ENCODE results near the gene PEDS1.

The PEDS1 gene

GRCh38 chr20:50152394-50153152 lies 950 bp downstream of the PEDS1 start:
- 29 to 34% methylated on average over 3 to 4 of the region's 4 CpGs for WGBS, 2 experiments (ENCODE audit: insufficient coverage in 2 of 2)
- Histone ChIP-seq H3K4me1 (ENCODE audit: control insufficient read depth, insufficient read depth, low read length, poor library complexity, severe bottlenecking) (peaks cover 35% of the 10 kb centered on the region), H3K4me3 (ENCODE audit: extremely low read depth, insufficient read depth, low read length, poor library complexity, severe bottlenecking) (peak overlapping the region; percentile 96), H3K27ac (ENCODE audit: low read depth, low read length, severe bottlenecking) (peak overlapping the region; percentile 66), H3K36me3 (ENCODE audit: control insufficient read depth, insufficient read depth, low read length) (peaks cover 39% of the 10 kb centered on the region), H3K9me3 (ENCODE audit: control insufficient read depth, low read length) (no peaks in the 10 kb centered on the region)

GRCh38 chr20:50151034-50151743 lies 2.3 kb downstream of the PEDS1 start:
- 89 to 97% methylated on average over 5 to 6 of the region's 10 CpGs for WGBS, 2 experiments (ENCODE audit: insufficient coverage in 2 of 2)
- H3K36me3 ChIP-seq (ENCODE audit: control insufficient read depth, insufficient read depth, low read length), result peaks cover 51% of the 10 kb centered on the region
- H3K27ac ChIP-seq (ENCODE audit: low read depth, low read length, severe bottlenecking), result no peak overlapping the region
- H3K9me3 ChIP-seq (ENCODE audit: control insufficient read depth, low read length), result no peaks in the 10 kb centered on the region
- peaks cover 49% of the 10 kb centered on the region for H3K4me1 ChIP-seq (ENCODE audit: control insufficient read depth, insufficient read depth, low read length, poor library complexity, severe bottlenecking)
- peak overlapping the region; percentile 6 for H3K4me3 ChIP-seq (ENCODE audit: extremely low read depth, insufficient read depth, low read length, poor library complexity, severe bottlenecking)

- peaks cover 58% of the 10 kb centered on the region for H3K36me3 ChIP-seq (ENCODE audit: control insufficient read depth, insufficient read depth, low read length)
- no peak overlapping the region for H3K4me3 ChIP-seq (ENCODE audit: extremely low read depth, insufficient read depth, low read length, poor library complexity, severe bottlenecking)
- no peak overlapping the region for H3K27ac ChIP-seq (ENCODE audit: low read depth, low read length, severe bottlenecking)
Measured at GRCh38 chr20:50149481-50150254, 3.9 kb downstream of the PEDS1 start.

GRCh38 chr20:50146732-50147662 lies 6.5 kb downstream of the PEDS1 start:
- peaks cover 73% of the 10 kb centered on the region for H3K36me3 ChIP-seq (ENCODE audit: control insufficient read depth, insufficient read depth, low read length)
- whole genome bisulfite sequencing, 2 experiments (ENCODE audit: insufficient coverage in 2 of 2), result 76 to 82% methylated on average over 12 to 16 of the region's 17 CpGs
- H3K9me3 ChIP-seq (ENCODE audit: control insufficient read depth, low read length), result no peaks in the 10 kb centered on the region
- peak overlapping the region; percentile 53 for H3K27ac ChIP-seq (ENCODE audit: low read depth, low read length, severe bottlenecking)
- peaks cover 67% of the 10 kb centered on the region for H3K4me1 ChIP-seq (ENCODE audit: control insufficient read depth, insufficient read depth, low read length, poor library complexity, severe bottlenecking)
- no peak overlapping the region for H3K4me3 ChIP-seq (ENCODE audit: extremely low read depth, insufficient read depth, low read length, poor library complexity, severe bottlenecking)

More at GRCh38 chr20:50149481-50150254, 3.9 kb downstream of the PEDS1 start:
- H3K4me1 ChIP-seq (ENCODE audit: control insufficient read depth, insufficient read depth, low read length, poor library complexity, severe bottlenecking), result peaks cover 51% of the 10 kb centered on the region
- H3K9me3 ChIP-seq (ENCODE audit: control insufficient read depth, low read length), result no peaks in the 10 kb centered on the region
- 91 to 93% methylated on average over 11 to 16 of the region's 16 CpGs for WGBS, 2 experiments (ENCODE audit: insufficient coverage in 2 of 2)

- no peak overlapping the region for H3K4me3 ChIP-seq (ENCODE audit: extremely low read depth, insufficient read depth, low read length, poor library complexity, severe bottlenecking)
- peaks cover 78% of the 10 kb centered on the region for H3K36me3 ChIP-seq (ENCODE audit: control insufficient read depth, insufficient read depth, low read length)
- no peaks in the 10 kb centered on the region for H3K9me3 ChIP-seq (ENCODE audit: control insufficient read depth, low read length)
- WGBS, 2 experiments (ENCODE audit: insufficient coverage in 2 of 2), result 93 to 94% methylated on average over 3 to 5 of the region's 6 CpGs
- peaks cover 69% of the 10 kb centered on the region for H3K4me1 ChIP-seq (ENCODE audit: control insufficient read depth, insufficient read depth, low read length, poor library complexity, severe bottlenecking)
- peak overlapping the region; percentile 53 for H3K27ac ChIP-seq (ENCODE audit: low read depth, low read length, severe bottlenecking)
Measured at GRCh38 chr20:50146214-50146613, 7.3 kb downstream of the PEDS1 start.

- no peak overlapping the region for H3K27ac ChIP-seq (ENCODE audit: low read depth, low read length, severe bottlenecking)
- no peak overlapping the region for H3K4me3 ChIP-seq (ENCODE audit: extremely low read depth, insufficient read depth, low read length, poor library complexity, severe bottlenecking)
- no peaks in the 10 kb centered on the region for H3K9me3 ChIP-seq (ENCODE audit: control insufficient read depth, low read length)
- peaks cover 63% of the 10 kb centered on the region for H3K4me1 ChIP-seq (ENCODE audit: control insufficient read depth, insufficient read depth, low read length, poor library complexity, severe bottlenecking)
- peaks cover 80% of the 10 kb centered on the region for H3K36me3 ChIP-seq (ENCODE audit: control insufficient read depth, insufficient read depth, low read length)
- 90 to 100% methylated on average over 4 to 5 of the region's 6 CpGs for WGBS, 2 experiments (ENCODE audit: insufficient coverage in 2 of 2)
Measured at GRCh38 chr20:50145566-50145965, 8.0 kb downstream of the PEDS1 start.

- peaks cover 82% of the 10 kb centered on the region for H3K36me3 ChIP-seq (ENCODE audit: control insufficient read depth, insufficient read depth, low read length)
- no peaks in the 10 kb centered on the region for H3K9me3 ChIP-seq (ENCODE audit: control insufficient read depth, low read length)
- WGBS, 2 experiments (ENCODE audit: insufficient coverage in 2 of 2), result 73 to 91% methylated on average over 3 to 4 of the region's 4 CpGs
- H3K27ac ChIP-seq (ENCODE audit: low read depth, low read length, severe bottlenecking), result peak overlapping the region; percentile 49
- no peak overlapping the region for H3K4me3 ChIP-seq (ENCODE audit: extremely low read depth, insufficient read depth, low read length, poor library complexity, severe bottlenecking)
- H3K4me1 ChIP-seq (ENCODE audit: control insufficient read depth, insufficient read depth, low read length, poor library complexity, severe bottlenecking), result peaks cover 61% of the 10 kb centered on the region
Measured at GRCh38 chr20:50144362-50144761, 9.2 kb downstream of the PEDS1 start.

- Histone ChIP-seq H3K4me3 (ENCODE audit: extremely low read depth, insufficient read depth, low read length, poor library complexity, severe bottlenecking) (no peak overlapping the region), H3K4me1 (ENCODE audit: control insufficient read depth, insufficient read depth, low read length, poor library complexity, severe bottlenecking) (peaks cover 58% of the 10 kb centered on the region), H3K9me3 (ENCODE audit: control insufficient read depth, low read length) (no peaks in the 10 kb centered on the region), H3K36me3 (ENCODE audit: control insufficient read depth, insufficient read depth, low read length) (peaks cover 80% of the 10 kb centered on the region), H3K27ac (ENCODE audit: low read depth, low read length, severe bottlenecking) (no peak overlapping the region)
- 78 to 81% methylated on average over 6 of the region's 6 CpGs for WGBS, 2 experiments (ENCODE audit: insufficient coverage in 2 of 2)
Measured at GRCh38 chr20:50142812-50143211, 10.7 kb downstream of the PEDS1 start.

- WGBS, 2 experiments (ENCODE audit: insufficient coverage in 2 of 2), result 85 to 86% methylated on average over 9 to 11 of the region's 12 CpGs
- H3K4me1 ChIP-seq (ENCODE audit: control insufficient read depth, insufficient read depth, low read length, poor library complexity, severe bottlenecking), result peaks cover 56% of the 10 kb centered on the region
- no peak overlapping the region for H3K4me3 ChIP-seq (ENCODE audit: extremely low read depth, insufficient read depth, low read length, poor library complexity, severe bottlenecking)
- H3K36me3 ChIP-seq (ENCODE audit: control insufficient read depth, insufficient read depth, low read length), result peaks cover 77% of the 10 kb centered on the region
- H3K27ac ChIP-seq (ENCODE audit: low read depth, low read length, severe bottlenecking), result peak overlapping the region; percentile 53
- no peaks in the 10 kb centered on the region for H3K9me3 ChIP-seq (ENCODE audit: control insufficient read depth, low read length)
Measured at GRCh38 chr20:50141811-50142561, 11.5 kb downstream of the PEDS1 start.

Measured in mesodermal cell (in vitro differentiated cells).